Thoracic aorta (tissue), 2 donors: ENCODE data around the gene KIAA1217. TPM values are rescaled to one million over a fixed set of nuclear protein-coding genes. Genes with fewer than 3 reads are reported as not detected.

ENCODE experiments used
- ATAC-seq: fragments of 150-250 bp; one replicate; pipeline ENCODE4 v1.8.0; 2017; ENCODE audit warnings: low read depth; ENCODE audit not compliant: insufficient number of reproducible peaks, low FRiP score
- DNase-seq: peaks from one replicate; pipeline ENCODE4 v3.0.0-alpha.2; 2020; ENCODE audit warnings: low spot score
- H3K27ac ChIP-seq, 2 donors: fragments of 200-600 bp; sonication (generic); 1 replicate in 1 of 2; 2 replicates in 1 of 2; pipeline ENCODE4 v1.5.1; 2016; ENCODE audit warnings: mild to moderate bottlenecking in 2 of 2, moderate library complexity in 2 of 2
- H3K27me3 ChIP-seq: fragments of 200-600 bp; sonication (generic); replicated peaks from 2 replicates; pipeline ENCODE4 v1.6.0; 2016; ENCODE audit warnings: mild to moderate bottlenecking; ENCODE audit not compliant: insufficient read depth
- H3K36me3 ChIP-seq: fragments of 200-600 bp; sonication (generic); one replicate; pipeline ENCODE4 v1.5.1; 2016
- H3K4me1 ChIP-seq, 2 donors: fragments of 200-600 bp; sonication (generic); 1 replicate in 1 of 2; 2 replicates in 1 of 2; pipeline versions ENCODE4 v1.5.1 to v1.6.0; 2016; ENCODE audit warnings: low read depth in 2 of 2, mild to moderate bottlenecking in 1 of 2; ENCODE audit not compliant: control insufficient read depth in 1 of 2
- H3K4me3 ChIP-seq: fragments of 200-600 bp; sonication (generic); 2 replicates; pipeline ENCODE4 v1.5.1; 2016; ENCODE audit warnings: mild to moderate bottlenecking
- H3K9me3 ChIP-seq: fragments of 200-600 bp; sonication (generic); 2 replicates; pipeline ENCODE4 v1.5.1; 2016
- total RNA-seq, 2 donors: library from RNA; depleted of rRNA; stranded (reverse); fragments of >200 nt; gene quantifications; one replicate each; pipeline versions ENCODE4 v1.1.0 to v1.2.3, GENCODE V29; 2016
- TF ChIP-seq, protein P1 (sequence below): fragments of 200-600 bp; sonication (generic); IDR thresholded peaks from one replicate; pipeline ENCODE4 v1.5.1; 2019; ENCODE audit warnings: antibody characterized with exemption

Gene KIAA1217
- total RNA-seq, 2 donors from 2014 or later: 15.2 to 15.6 TPM

DNA sequence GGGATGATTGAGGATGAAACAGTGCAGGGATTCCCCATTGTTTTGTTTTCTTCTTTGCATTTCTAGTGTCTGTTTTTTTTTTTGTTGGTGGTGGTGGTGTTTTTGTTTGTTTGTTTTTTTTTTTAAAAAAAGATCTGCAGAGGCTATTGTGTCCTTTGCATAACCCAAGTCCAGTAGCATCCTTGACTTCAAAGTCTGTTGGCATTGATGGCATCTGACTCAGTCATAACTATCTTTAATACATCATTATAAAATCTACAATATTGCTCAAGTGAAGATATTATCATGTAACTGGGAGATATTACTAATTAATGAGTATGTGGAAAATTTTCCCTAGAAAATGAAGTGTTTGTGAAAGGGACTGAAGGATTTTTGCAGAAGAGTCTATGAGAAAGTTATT is 70.2 kb downstream of the KIAA1217 start:
- Histone ChIP-seq H3K27ac (peak overlapping the region in 1 of 2 donors; percentile 76), H3K9me3 (no peaks in the 10 kb centered on the region), H3K36me3 (no peaks in the 10 kb centered on the region), H3K4me3 (no peak overlapping the region), H3K4me1 (peaks cover 0 to 8% of the 10 kb centered on the region in 2 donors), H3K27me3 (no peaks in the 10 kb centered on the region)
- DNase-seq (no peak), ATAC-seq (no peak)
- TF ChIP-seq, protein P1, sequence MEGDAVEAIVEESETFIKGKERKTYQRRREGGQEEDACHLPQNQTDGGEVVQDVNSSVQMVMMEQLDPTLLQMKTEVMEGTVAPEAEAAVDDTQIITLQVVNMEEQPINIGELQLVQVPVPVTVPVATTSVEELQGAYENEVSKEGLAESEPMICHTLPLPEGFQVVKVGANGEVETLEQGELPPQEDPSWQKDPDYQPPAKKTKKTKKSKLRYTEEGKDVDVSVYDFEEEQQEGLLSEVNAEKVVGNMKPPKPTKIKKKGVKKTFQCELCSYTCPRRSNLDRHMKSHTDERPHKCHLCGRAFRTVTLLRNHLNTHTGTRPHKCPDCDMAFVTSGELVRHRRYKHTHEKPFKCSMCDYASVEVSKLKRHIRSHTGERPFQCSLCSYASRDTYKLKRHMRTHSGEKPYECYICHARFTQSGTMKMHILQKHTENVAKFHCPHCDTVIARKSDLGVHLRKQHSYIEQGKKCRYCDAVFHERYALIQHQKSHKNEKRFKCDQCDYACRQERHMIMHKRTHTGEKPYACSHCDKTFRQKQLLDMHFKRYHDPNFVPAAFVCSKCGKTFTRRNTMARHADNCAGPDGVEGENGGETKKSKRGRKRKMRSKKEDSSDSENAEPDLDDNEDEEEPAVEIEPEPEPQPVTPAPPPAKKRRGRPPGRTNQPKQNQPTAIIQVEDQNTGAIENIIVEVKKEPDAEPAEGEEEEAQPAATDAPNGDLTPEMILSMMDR: no peak

DNA sequence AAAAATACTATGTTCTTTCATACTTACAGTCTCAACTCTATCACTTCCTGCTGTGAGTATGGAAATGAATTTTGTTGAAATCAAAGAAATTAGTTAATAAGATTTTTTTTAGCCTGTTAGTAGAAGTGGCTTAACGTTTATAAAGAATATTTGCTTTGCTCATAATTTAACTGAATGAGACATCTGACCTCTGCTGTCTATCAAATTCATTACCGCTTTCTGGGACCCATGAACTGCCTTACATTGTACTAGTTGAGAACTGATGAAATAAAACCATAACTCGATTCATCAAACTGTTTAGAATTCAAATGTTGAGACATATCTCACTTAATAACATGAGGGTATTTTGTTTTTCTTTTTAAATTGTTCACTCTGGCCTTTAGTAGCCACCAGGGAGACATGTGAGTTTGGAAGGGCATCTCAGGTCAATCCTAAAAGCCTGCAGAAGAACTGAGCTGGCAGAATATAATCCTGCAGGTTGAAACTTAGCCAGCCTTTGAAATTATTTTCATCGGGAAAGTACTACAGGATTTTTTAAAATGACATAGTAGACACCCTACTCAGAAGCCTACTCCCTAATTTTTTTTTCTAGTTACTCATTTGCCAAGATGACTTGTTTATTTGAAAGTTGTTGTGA is 78.7 kb downstream of the KIAA1217 start:
- Histone ChIP-seq H3K4me1 (peaks cover 1 to 12% of the 10 kb centered on the region in 2 donors), H3K27ac (no peak overlapping the region), H3K4me3 (no peak overlapping the region), H3K9me3 (no peaks in the 10 kb centered on the region), H3K36me3 (no peaks in the 10 kb centered on the region), H3K27me3 (no peaks in the 10 kb centered on the region)
- TF ChIP-seq, protein P1: no peak
- ATAC-seq (no peak), DNase-seq (no peak)

DNA sequence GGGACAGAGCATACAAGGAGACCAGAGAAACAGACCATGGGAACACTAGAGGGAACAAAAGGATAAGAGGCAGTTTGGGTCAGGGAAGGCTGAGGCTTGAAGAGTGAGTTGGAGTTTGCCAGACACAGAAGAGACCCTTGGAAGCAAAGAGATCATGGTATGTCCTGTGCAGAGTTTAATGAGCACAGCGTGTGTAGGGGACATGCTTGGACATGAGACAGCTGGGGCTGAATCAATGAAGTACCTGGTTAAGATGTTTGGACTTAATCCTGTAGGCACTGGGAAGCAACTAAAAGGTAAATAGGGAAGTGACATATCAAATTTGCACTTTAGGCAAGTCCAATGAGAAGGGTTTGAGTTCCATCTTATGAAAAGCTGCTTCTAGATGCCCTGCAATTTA is 79.6 kb downstream of the KIAA1217 start:
- Histone ChIP-seq H3K27ac (no peak overlapping the region), H3K4me3 (no peak overlapping the region), H3K36me3 (no peaks in the 10 kb centered on the region), H3K27me3 (no peaks in the 10 kb centered on the region), H3K4me1 (peaks cover 9 to 21% of the 10 kb centered on the region in 2 donors), H3K9me3 (no peaks in the 10 kb centered on the region)
- no peak for DNase-seq
- ATAC-seq: no peak
- TF ChIP-seq, protein P1: no peak

DNA sequence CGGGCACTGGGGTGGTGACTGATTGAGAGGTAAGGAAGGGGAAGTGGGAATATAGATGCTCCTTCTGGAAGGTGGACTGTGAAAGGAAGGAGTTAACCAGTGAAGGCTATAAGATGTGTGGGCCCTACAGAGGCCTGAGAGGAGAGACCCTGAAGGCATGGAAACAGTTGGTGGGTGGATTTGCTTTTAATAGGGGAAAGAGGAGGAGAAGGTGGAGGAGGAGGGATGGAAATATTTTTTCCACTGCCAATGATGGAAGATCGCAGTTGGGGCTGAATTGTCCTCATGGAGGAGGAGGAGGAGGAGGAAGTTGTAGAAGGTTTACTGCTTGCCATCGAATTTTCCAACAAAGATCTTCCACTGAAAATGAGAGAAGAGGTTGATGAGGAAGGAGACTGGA is 80.3 kb downstream of the KIAA1217 start:
- Histone ChIP-seq H3K36me3 (no peaks in the 10 kb centered on the region), H3K27ac (no peak overlapping the region), H3K4me3 (no peak overlapping the region), H3K27me3 (no peaks in the 10 kb centered on the region), H3K9me3 (no peaks in the 10 kb centered on the region), H3K4me1 (peaks cover 12 to 23% of the 10 kb centered on the region in 2 donors)
- ATAC-seq (no peak), DNase-seq (no peak)
- TF ChIP-seq, protein P1: no peak

DNA sequence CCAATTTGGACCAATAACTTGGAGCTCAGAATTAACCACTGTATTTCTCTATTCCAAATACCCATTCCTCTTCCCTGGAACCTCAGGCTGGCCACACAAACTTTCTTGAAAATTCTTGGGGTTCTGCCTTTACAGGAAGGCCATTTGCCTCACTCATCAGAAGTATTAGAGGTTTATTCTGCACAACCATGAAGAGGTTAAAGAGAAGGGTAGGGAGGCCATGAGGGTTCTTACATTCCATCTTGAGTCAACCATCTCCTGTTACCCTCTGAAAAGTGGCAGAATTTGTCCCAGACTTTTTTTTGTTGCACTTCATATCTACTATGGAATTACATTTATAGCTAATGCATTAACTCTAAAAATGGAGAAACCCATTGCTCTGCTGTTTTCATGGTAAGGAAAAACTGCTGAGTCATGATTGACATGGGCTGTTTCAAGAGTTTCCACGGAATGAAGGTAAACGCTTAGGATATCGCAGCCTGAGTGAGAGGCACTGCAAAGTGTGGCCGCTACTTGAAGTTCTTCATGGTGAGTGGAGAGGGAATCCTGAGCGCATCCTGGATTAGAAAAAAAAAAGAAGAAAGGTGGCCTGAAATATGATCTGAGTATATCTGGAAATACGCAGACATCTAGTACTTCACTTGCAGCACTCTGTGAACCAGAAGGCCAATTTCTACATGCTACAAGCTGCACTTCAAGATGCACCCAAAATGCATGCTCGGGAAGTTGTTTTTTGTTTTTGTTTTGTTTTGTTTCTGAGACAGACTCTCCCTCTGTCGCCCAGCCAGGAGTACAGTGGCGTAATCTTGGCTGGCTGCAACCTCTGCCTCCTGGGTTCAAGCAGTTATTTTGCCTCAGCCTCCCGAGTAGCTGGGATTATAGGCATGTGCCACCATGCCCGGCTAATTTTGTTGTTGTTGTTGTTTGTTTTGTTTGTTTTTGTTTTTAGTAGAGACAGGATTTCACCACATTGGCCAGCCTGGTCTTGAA is 83.7 kb downstream of the KIAA1217 start:
- Histone ChIP-seq H3K4me1 (peaks cover 22 to 36% of the 10 kb centered on the region in 2 donors), H3K27me3 (no peaks in the 10 kb centered on the region), H3K4me3 (no peak overlapping the region), H3K36me3 (no peaks in the 10 kb centered on the region), H3K27ac (peak overlapping the region in 1 of 2 donors; percentile 63), H3K9me3 (no peaks in the 10 kb centered on the region)
- TF ChIP-seq, protein P1: no peak
- DNase-seq (no peak), ATAC-seq (no peak)
